ENCODE results near the gene GLYATL3.

GLYATL3 gene

GRCh38 chr6:49526598-49526997, 26.9 kb downstream of the GLYATL3 start:
- no peaks in the 10 kb centered on the region for H3K27me3 ChIP-seq (ENCODE audit: insufficient read depth, low read depth, severe bottlenecking)
- H3K27ac ChIP-seq = no peak overlapping the region
- TF ChIP-seq, protein P1, sequence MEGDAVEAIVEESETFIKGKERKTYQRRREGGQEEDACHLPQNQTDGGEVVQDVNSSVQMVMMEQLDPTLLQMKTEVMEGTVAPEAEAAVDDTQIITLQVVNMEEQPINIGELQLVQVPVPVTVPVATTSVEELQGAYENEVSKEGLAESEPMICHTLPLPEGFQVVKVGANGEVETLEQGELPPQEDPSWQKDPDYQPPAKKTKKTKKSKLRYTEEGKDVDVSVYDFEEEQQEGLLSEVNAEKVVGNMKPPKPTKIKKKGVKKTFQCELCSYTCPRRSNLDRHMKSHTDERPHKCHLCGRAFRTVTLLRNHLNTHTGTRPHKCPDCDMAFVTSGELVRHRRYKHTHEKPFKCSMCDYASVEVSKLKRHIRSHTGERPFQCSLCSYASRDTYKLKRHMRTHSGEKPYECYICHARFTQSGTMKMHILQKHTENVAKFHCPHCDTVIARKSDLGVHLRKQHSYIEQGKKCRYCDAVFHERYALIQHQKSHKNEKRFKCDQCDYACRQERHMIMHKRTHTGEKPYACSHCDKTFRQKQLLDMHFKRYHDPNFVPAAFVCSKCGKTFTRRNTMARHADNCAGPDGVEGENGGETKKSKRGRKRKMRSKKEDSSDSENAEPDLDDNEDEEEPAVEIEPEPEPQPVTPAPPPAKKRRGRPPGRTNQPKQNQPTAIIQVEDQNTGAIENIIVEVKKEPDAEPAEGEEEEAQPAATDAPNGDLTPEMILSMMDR (IDR thresholded peaks at IDR 0.05; ENCODE audit: low read depth, low read length) = no peak

GRCh38 chr6:49527320-49527719, 27.6 kb downstream of the GLYATL3 start:
- Histone ChIP-seq H3K36me3 (no peaks in the 10 kb centered on the region), H3K4me3 (ENCODE audit: low read depth, low read length) (no peak overlapping the region), H3K27me3 (ENCODE audit: insufficient read depth, low read depth, severe bottlenecking) (no peaks in the 10 kb centered on the region), H3K27ac (no peak overlapping the region), H3K9me3 (ENCODE audit: severe bottlenecking) (no peaks in the 10 kb centered on the region)
- TF ChIP-seq, protein P1 (IDR thresholded peaks at IDR 0.05; ENCODE audit: low read depth, low read length) = no peak
- no peak for DNase-seq

More at GRCh38 chr6:49526598-49526997, 26.9 kb downstream of the GLYATL3 start:
- Histone ChIP-seq H3K4me3 (ENCODE audit: low read depth, low read length) (no peak overlapping the region), H3K36me3 (no peaks in the 10 kb centered on the region), H3K9me3 (ENCODE audit: severe bottlenecking) (no peaks in the 10 kb centered on the region)
- no peak for DNase-seq

- H3K9me3 ChIP-seq (ENCODE audit: severe bottlenecking) = no peaks in the 10 kb centered on the region
- no peaks in the 10 kb centered on the region for H3K27me3 ChIP-seq (ENCODE audit: insufficient read depth, low read depth, severe bottlenecking)
- H3K4me3 ChIP-seq (ENCODE audit: low read depth, low read length) = no peak overlapping the region
- H3K36me3 ChIP-seq = no peaks in the 10 kb centered on the region
- DNase-seq = no peak
- TF ChIP-seq, protein P1 (IDR thresholded peaks at IDR 0.05; ENCODE audit: low read depth, low read length) = no peak
- H3K27ac ChIP-seq = no peak overlapping the region
Measured at GRCh38 chr6:49528571-49528970, 28.8 kb downstream of the GLYATL3 start.

GRCh38 chr6:49530141-49530776, 30.5 kb downstream of the GLYATL3 start:
- H3K27ac ChIP-seq = no peak overlapping the region
- TF ChIP-seq, protein P1 (IDR thresholded peaks at IDR 0.05; ENCODE audit: low read depth, low read length) = no peak
- H3K4me3 ChIP-seq (ENCODE audit: low read depth, low read length) = no peak overlapping the region
- no peak for DNase-seq
- no peaks in the 10 kb centered on the region for H3K9me3 ChIP-seq (ENCODE audit: severe bottlenecking)
- no peaks in the 10 kb centered on the region for H3K36me3 ChIP-seq
- H3K27me3 ChIP-seq (ENCODE audit: insufficient read depth, low read depth, severe bottlenecking) = no peaks in the 10 kb centered on the region

DNA sequence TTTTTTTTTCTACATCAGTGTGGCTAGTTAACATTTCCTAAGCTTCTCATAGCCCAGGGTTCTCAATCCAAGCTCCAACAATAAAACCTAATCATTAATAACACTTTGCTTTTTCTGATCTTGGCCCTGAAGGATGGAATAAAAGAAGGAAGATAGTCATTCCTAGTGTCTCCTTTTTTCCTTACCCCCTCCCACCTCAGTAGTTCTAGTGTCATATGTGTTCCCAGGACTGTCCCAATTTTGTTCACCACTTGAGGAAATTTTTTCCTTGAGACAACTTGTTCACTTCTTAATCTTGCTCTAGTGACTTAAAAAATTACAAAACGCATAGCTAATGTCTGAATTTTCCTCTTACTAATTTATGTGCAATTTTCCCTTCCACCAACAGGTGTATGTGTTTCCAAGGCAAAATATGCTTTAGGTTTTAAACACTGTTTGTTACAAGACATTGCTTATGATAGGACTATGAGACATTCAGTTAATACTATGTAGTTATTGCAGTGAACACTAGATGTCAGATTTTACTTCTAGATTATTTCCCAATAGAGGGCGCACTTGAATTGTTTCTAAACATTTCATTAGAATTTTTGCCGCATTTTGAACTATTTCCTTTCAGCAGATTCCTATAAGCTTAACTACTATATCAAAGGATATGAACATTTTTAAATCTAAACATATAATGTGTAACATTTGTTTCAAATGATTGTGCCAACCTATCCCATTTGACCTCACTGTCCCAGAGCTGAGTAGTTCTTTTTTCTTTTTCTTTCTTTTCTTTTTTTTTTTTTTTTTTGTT, 32.2 kb downstream of the GLYATL3 start:
- no peaks in the 10 kb centered on the region for H3K27me3 ChIP-seq (ENCODE audit: insufficient read depth, low read depth, severe bottlenecking)
- H3K36me3 ChIP-seq = no peaks in the 10 kb centered on the region
- no peak overlapping the region for H3K4me3 ChIP-seq (ENCODE audit: low read depth, low read length)
- H3K9me3 ChIP-seq (ENCODE audit: severe bottlenecking) = no peaks in the 10 kb centered on the region
- H3K27ac ChIP-seq = no peak overlapping the region
- TF ChIP-seq, protein P1 (IDR thresholded peaks at IDR 0.05; ENCODE audit: low read depth, low read length) = peak; percentile 39
- no peak for DNase-seq

Data from WERI-Rb-1 (cell line).